ENCODE data around the gene CELSR1.
A peak's percentile ranks its signal among the peaks of the same experiment; 100 is the strongest.

CELSR1 gene

GRCh38 chr22:46439576-46440465 is 97.6 kb downstream of the CELSR1 start:
- DNase-seq, result no peak

GRCh38 chr22:46439111-46439510 is 98.3 kb downstream of the CELSR1 start:
- DNase-seq, result no peak

GRCh38 chr22:46437671-46438440 is 99.6 kb downstream of the CELSR1 start:
- no peak for DNase-seq

GRCh38 chr22:46436595-46437175 is 100.7 kb downstream of the CELSR1 start:
- no peak for DNase-seq

GRCh38 chr22:46433318-46433717 is 104.1 kb downstream of the CELSR1 start:
- DNase-seq, result no peak

GRCh38 chr22:46432164-46433068 is 105.0 kb downstream of the CELSR1 start:
- DNase-seq, result peak in 2 of 5 donors; percentile 12 to 70

- DNase-seq, result no peak
These were observed 106.2 kb downstream of the CELSR1 start for GRCh38 chr22:46430961-46431838.

- DNase-seq, result no peak
These were observed 108.0 kb downstream of the CELSR1 start for GRCh38 chr22:46429325-46429853.

GRCh38 chr22:46428602-46429324 is 108.7 kb downstream of the CELSR1 start:
- no peak for DNase-seq

GRCh38 chr22:46428171-46428570 is 109.2 kb downstream of the CELSR1 start:
- no peak for DNase-seq

GRCh38 chr22:46425016-46425415 is 112.4 kb downstream of the CELSR1 start:
- DNase-seq, result no peak

- DNase-seq, result no peak
These were observed 112.9 kb downstream of the CELSR1 start for GRCh38 chr22:46424496-46424895.

- no peak for DNase-seq
These were observed 114.5 kb downstream of the CELSR1 start for GRCh38 chr22:46422896-46423295.

- DNase-seq, result peak in 1 of 5 donors; percentile 21
These were observed 116.2 kb downstream of the CELSR1 start for GRCh38 chr22:46421267-46421666.

GRCh38 chr22:46419754-46420571 is 117.5 kb downstream of the CELSR1 start:
- no peak for DNase-seq

GRCh38 chr22:46418827-46419226 is 118.6 kb downstream of the CELSR1 start:
- DNase-seq, result no peak

- DNase-seq, result no peak
These were observed 119.7 kb downstream of the CELSR1 start for GRCh38 chr22:46417769-46418168.

- DNase-seq, result no peak
These were observed 120.4 kb downstream of the CELSR1 start for GRCh38 chr22:46416891-46417580.

- DNase-seq, result no peak
These were observed 120.9 kb downstream of the CELSR1 start for GRCh38 chr22:46416520-46416871.
